HepG2 (cell line): Measurements from ENCODE around the gene SLU7. TPM values are rescaled to one million over a fixed set of nuclear protein-coding genes. Genes with fewer than 3 reads are reported as not detected.

Source experiments
- BRD4 ChIP-seq: sonication (generic); formaldehyde crosslinking; IDR thresholded peaks from 2 replicates; pipeline ENCODE4 v1.4.0; 2020; ENCODE audit warnings: missing genetic modification reagents
- CHCHD3 ChIP-seq: sonication (generic); formaldehyde crosslinking; IDR thresholded peaks from 2 replicates; pipeline ENCODE4 v1.8.0; 2022; ENCODE audit warnings: mild to moderate bottlenecking, missing genetic modification reagents, moderate library complexity
- ESRRA ChIP-seq: sonication (generic); formaldehyde crosslinking; IDR thresholded peaks from 2 replicates; pipeline ENCODE4 v1.5.1; 2020; ENCODE audit warnings: mild to moderate bottlenecking, low read depth, missing genetic modification reagents
- FLYWCH1 ChIP-seq: sonication (generic); formaldehyde crosslinking; IDR thresholded peaks from 2 replicates; pipeline ENCODE4 v1.8.1; 2023; ENCODE audit warnings: mild to moderate bottlenecking, missing genetic modification reagents
- HCFC1 ChIP-seq: fragments of 150-350 bp; IDR thresholded peaks from 2 replicates; pipeline ENCODE4 v1.6.1; 2014; ENCODE audit warnings: low read depth, low read length
- HMGXB3 ChIP-seq: sonication (generic); formaldehyde crosslinking; IDR thresholded peaks from 2 replicates; pipeline ENCODE4 v1.4.0; 2020; ENCODE audit warnings: missing genetic modification reagents, borderline replicate concordance
- IRX3 ChIP-seq: sonication (generic); formaldehyde crosslinking; IDR thresholded peaks from 2 replicates; pipeline ENCODE4 v1.8.1; 2023; ENCODE audit warnings: mild to moderate bottlenecking, low read depth, missing genetic modification reagents, borderline replicate concordance
- MTF1 ChIP-seq: sonication (generic); formaldehyde crosslinking; IDR thresholded peaks from 2 replicates; pipeline ENCODE4 v1.5.0; 2020; ENCODE audit warnings: missing genetic modification reagents
- MYNN ChIP-seq: sonication (generic); formaldehyde crosslinking; IDR thresholded peaks from 2 replicates; pipeline ENCODE4 v1.4.0; 2020; ENCODE audit warnings: mild to moderate bottlenecking, low read depth, missing genetic modification reagents
- NR1H2 ChIP-seq: sonication (generic); formaldehyde crosslinking; IDR thresholded peaks from 2 replicates; pipeline ENCODE4 v1.8.1; 2022; ENCODE audit warnings: low read depth, missing genetic modification reagents, borderline replicate concordance
- PAF1 ChIP-seq: IDR thresholded peaks from 2 replicates; pipeline ENCODE4 v1.6.1; 2016; ENCODE audit warnings: missing genetic modification reagents, missing compliant biosample characterization
- POGK ChIP-seq: sonication (generic); formaldehyde crosslinking; conservative IDR thresholded peaks from 2 replicates; pipeline ENCODE4 v1.8.0; 2022; ENCODE audit warnings: mild to moderate bottlenecking, moderate library complexity, missing genetic modification reagents
- PTBP1 ChIP-seq: fragments of 200-400 bp; formaldehyde crosslinking; IDR thresholded peaks from 2 replicates; pipeline ENCODE4 v1.6.1; 2018; ENCODE audit warnings: low read length, low read depth; ENCODE audit not compliant: poor library complexity, severe bottlenecking
- RARG ChIP-seq: sonication (generic); formaldehyde crosslinking; IDR thresholded peaks from 2 replicates; pipeline ENCODE4 v1.4.0; 2020; ENCODE audit warnings: low read depth, mild to moderate bottlenecking, missing genetic modification reagents
- SMAD1 ChIP-seq: sonication (generic); formaldehyde crosslinking; IDR thresholded peaks from 2 replicates; pipeline ENCODE4 v1.4.0; 2020; ENCODE audit warnings: missing genetic modification reagents, low read depth, mild to moderate bottlenecking, borderline replicate concordance
- SOX13 ChIP-seq, 3 experiments: fragments of 450-650 bp in 1 of 3; sonication (generic) in 1 of 3; formaldehyde crosslinking in 1 of 3; IDR thresholded peaks in 2 of 3; conservative IDR thresholded peaks in 1 of 3; 2 replicates each; pipeline versions ENCODE4 v1.5.0 to v1.6.1; 2016 to 2020; ENCODE audit warnings: antibody characterized with exemption in 1 of 3, mild to moderate bottlenecking in 1 of 3, missing compliant biosample characterization in 1 of 3, missing genetic modification reagents in 1 of 3, moderate library complexity in 1 of 3
- SPEN ChIP-seq: sonication (generic); formaldehyde crosslinking; IDR thresholded peaks from 2 replicates; pipeline ENCODE4 v1.5.1; 2020; ENCODE audit warnings: low read depth, mild to moderate bottlenecking, missing genetic modification reagents
- ZFP36L1 ChIP-seq: sonication (generic); formaldehyde crosslinking; IDR thresholded peaks from 2 replicates; pipeline ENCODE4 v1.8.0; 2022; ENCODE audit warnings: mild to moderate bottlenecking, missing genetic modification reagents, moderate library complexity
- ZFY ChIP-seq: sonication (generic); formaldehyde crosslinking; IDR thresholded peaks from 2 replicates; pipeline ENCODE4 v1.4.0; 2020; ENCODE audit warnings: missing genetic modification reagents
- ZGPAT ChIP-seq: IDR thresholded peaks from 2 replicates; pipeline ENCODE4 v1.6.1; 2016; ENCODE audit warnings: mild to moderate bottlenecking
- ZNF180 ChIP-seq: sonication (generic); formaldehyde crosslinking; IDR thresholded peaks from 2 replicates; pipeline ENCODE4 v1.4.0; 2020; ENCODE audit warnings: low read depth, missing genetic modification reagents, borderline replicate concordance
- ZNF75D ChIP-seq: sonication (generic); formaldehyde crosslinking; IDR thresholded peaks from 2 replicates; pipeline ENCODE4 v1.8.1; 2023; ENCODE audit warnings: missing genetic modification reagents, mild to moderate bottlenecking, borderline replicate concordance
- ZNF839 ChIP-seq: sonication (generic); formaldehyde crosslinking; IDR thresholded peaks from 2 replicates; pipeline ENCODE4 v1.4.0; 2020; ENCODE audit warnings: missing genetic modification reagents, mild to moderate bottlenecking, borderline replicate concordance
- ZNF878 ChIP-seq: sonication (generic); formaldehyde crosslinking; IDR thresholded peaks from 2 replicates; pipeline ENCODE4 v1.8.1; 2023; ENCODE audit warnings: mild to moderate bottlenecking, missing genetic modification reagents, moderate library complexity
- polyA plus RNA-seq, 8 experiments: library from polyadenylated mRNA; depleted of rRNA in 3 of 8; stranded (reverse) in 7 of 8; unstranded in 1 of 8; fragments of >200 nt; fragmentation: Illumina TruSeq in 4 of 8; extraction: Trizol in 4 of 8; gene quantifications; 2 replicates each; pipeline versions ENCODE4 v1.2.1 to v1.2.3, GENCODE V29; 2011 to 2016; ENCODE audit warnings: low read depth in 4 of 8, missing spikeins in 1 of 8, mixed read lengths in 1 of 8; ENCODE audit not compliant: insufficient read depth in 1 of 8
- total RNA-seq, 5 experiments: library from RNA; depleted of rRNA; stranded (reverse); fragments of >200 nt; fragmentation: Illumina TruSeq; extraction: Trizol; gene quantifications; 2 replicates each; pipeline ENCODE4 v1.2.3, GENCODE V29; 2016; ENCODE audit warnings: low read depth in 1 of 5

The SLU7 gene
- total and polyA plus RNA-seq, 2 of the 13 experiments (the other 11 are each of a cell fraction or from before 2014, with no cell fraction given) = 24.0 to 39.2 TPM

- no peak for TF ChIP-seq SOX13 (IDR thresholded peaks at IDR 0.05)
- TF ChIP-seq SOX13 (CRISPR knock-in tag; conservative IDR thresholded peaks at IDR 0.05 in 1 of 2, IDR thresholded peaks at IDR 0.05 in 1 of 2) = peak in 1 of 2 experiments; percentile 47; a peak in 2 of 4 replicates
- no peak for TF ChIP-seq ZNF180
- TF ChIP-seq MTF1 = no peak
- no peak for TF ChIP-seq PTBP1
- no peak for TF ChIP-seq HCFC1
- TF ChIP-seq FLYWCH1 (CRISPR knock-in tag) = no peak
- TF ChIP-seq SPEN (CRISPR knock-in tag) = no peak
- TF ChIP-seq IRX3 = no peak
- no peak for TF ChIP-seq MYNN (CRISPR knock-in tag)
- TF ChIP-seq HMGXB3 (CRISPR knock-in tag) = no peak
- no peak for TF ChIP-seq ZNF839 (CRISPR knock-in tag)
- no peak for TF ChIP-seq BRD4 (CRISPR knock-in tag)
- TF ChIP-seq ESRRA (CRISPR knock-in tag) = no peak
- 0 out of 2 replicates have a peak, but pooled peaks have one; percentile 51 for TF ChIP-seq POGK (CRISPR knock-in tag)
- TF ChIP-seq CHCHD3 (CRISPR knock-in tag) = no peak
- TF ChIP-seq ZFP36L1 (CRISPR knock-in tag) = no peak
- no peak for TF ChIP-seq PAF1 (CRISPR knock-in tag)
- TF ChIP-seq ZNF878 = 0 out of 2 replicates have a peak, but pooled peaks have one; percentile 53
- TF ChIP-seq NR1H2 (CRISPR knock-in tag) = no peak
- no peak for TF ChIP-seq ZFY (CRISPR knock-in tag)
- TF ChIP-seq SMAD1 (CRISPR knock-in tag) = no peak
- no peak for TF ChIP-seq RARG (CRISPR knock-in tag)
- TF ChIP-seq ZNF75D (CRISPR knock-in tag) = no peak
- no peak for TF ChIP-seq ZGPAT (CRISPR knock-in tag)
Measured at GRCh38 chr5:160439205-160439600, 20.3 kb upstream of the SLU7 start (continued).
